Esophagus (tissue), 2 donors: ENCODE results near the gene COL25A1. TPM values are rescaled to one million over a fixed set of nuclear protein-coding genes. Genes with fewer than 3 reads are reported as not detected.

Experiments used
- H3K27ac ChIP-seq, 2 donors: one replicate each; pipeline ENCODE4 v1.5.1; 2013; ENCODE audit warnings: low read depth in 2 of 2, mild to moderate bottlenecking in 2 of 2, inconsistent platforms in 1 of 2, low read length in 1 of 2, moderate library complexity in 1 of 2
- H3K27me3 ChIP-seq, 2 donors: one replicate each; pipeline ENCODE4 v1.6.1; 2013; ENCODE audit warnings: low read length in 2 of 2, control low read depth in 1 of 2, mild to moderate bottlenecking in 1 of 2; ENCODE audit not compliant: insufficient read depth in 2 of 2, control insufficient read depth in 1 of 2
- H3K36me3 ChIP-seq, 2 donors: one replicate each; pipeline ENCODE4 v1.6.1; 2013; ENCODE audit warnings: low read length in 1 of 2; ENCODE audit not compliant: control insufficient read depth in 2 of 2, insufficient read depth in 2 of 2
- H3K4me1 ChIP-seq, 2 donors: one replicate each; pipeline ENCODE4 v1.6.1; 2013; ENCODE audit warnings: low read length in 1 of 2; ENCODE audit not compliant: control insufficient read depth in 2 of 2, insufficient read depth in 2 of 2
- H3K4me3 ChIP-seq, 2 donors: one replicate each; pipeline ENCODE4 v1.5.1; 2013; ENCODE audit warnings: low read length in 2 of 2, mild to moderate bottlenecking in 2 of 2, low read depth in 1 of 2, moderate library complexity in 1 of 2
- H3K9me3 ChIP-seq, 2 donors: one replicate each; pipeline ENCODE4 v1.6.1; 2013; ENCODE audit warnings: mild to moderate bottlenecking in 2 of 2, low read depth in 1 of 2, low read length in 1 of 2, moderate library complexity in 1 of 2; ENCODE audit not compliant: control insufficient read depth in 2 of 2, insufficient read depth in 1 of 2
- WGBS, 2 donors: extraction: QIAGEN DNeasy Blood & Tissue Kit; methylation state at CpG; one replicate each; pipeline ENCODE4 v1.1.7; 2013; 5-methylcytosine and 5-hydroxymethylcytosine counted together
- polyA plus RNA-seq, 2 donors: library from polyadenylated mRNA; stranded (reverse); fragments of 200-250 nt; gene quantifications; one replicate each; pipeline ENCODE4 v1.2.3, GENCODE V29; 2013
- donor health status: healthy with polysubstance abuse.
- donor health status: Bipolar disorder and iron deficiency.

The COL25A1 gene
- polyA plus RNA-seq, 2 donors = 0.02 to 0.06 TPM

GRCh38 chr4:108811486-108811885, 491.0 kb downstream of the COL25A1 start:
- Histone ChIP-seq H3K4me3 (no peak overlapping the region), H3K4me1 (no peaks in the 10 kb centered on the region), H3K9me3 (no peaks in the 10 kb centered on the region), H3K27ac (no peak overlapping the region), H3K27me3 (no peaks in the 10 kb centered on the region), H3K36me3 (no peaks in the 10 kb centered on the region)
- 73 to 87% methylated on average over 1 of the region's 1 CpG for WGBS, 2 donors

- no peak overlapping the region for H3K27ac ChIP-seq
- no peaks in the 10 kb centered on the region for H3K27me3 ChIP-seq
- no peaks in the 10 kb centered on the region for H3K36me3 ChIP-seq
- no peak overlapping the region for H3K4me3 ChIP-seq
- WGBS, 2 donors = 87 to 90% methylated on average over 1 of the region's 1 CpG
- H3K9me3 ChIP-seq = no peaks in the 10 kb centered on the region
- no peaks in the 10 kb centered on the region for H3K4me1 ChIP-seq
Measured at GRCh38 chr4:108810087-108810486, 492.4 kb downstream of the COL25A1 start.

GRCh38 chr4:108804648-108805273, 497.7 kb downstream of the COL25A1 start:
- H3K27me3 ChIP-seq = no peaks in the 10 kb centered on the region
- no peak overlapping the region for H3K27ac ChIP-seq
- no peaks in the 10 kb centered on the region for H3K36me3 ChIP-seq
- no peaks in the 10 kb centered on the region for H3K9me3 ChIP-seq
- no peak overlapping the region for H3K4me3 ChIP-seq
- H3K4me1 ChIP-seq = no peaks in the 10 kb centered on the region
- WGBS, 2 donors = 60 to 68% methylated on average over 5 of the region's 5 CpGs

GRCh38 chr4:108799306-108799705, 503.2 kb downstream of the COL25A1 start:
- Histone ChIP-seq H3K36me3 (no peaks in the 10 kb centered on the region), H3K4me3 (no peak overlapping the region), H3K9me3 (no peaks in the 10 kb centered on the region), H3K27ac (no peak overlapping the region), H3K27me3 (no peaks in the 10 kb centered on the region), H3K4me1 (no peaks in the 10 kb centered on the region)
- 51 to 62% methylated on average over 5 of the region's 5 CpGs for WGBS, 2 donors

- no peak overlapping the region for H3K27ac ChIP-seq
- no peaks in the 10 kb centered on the region for H3K9me3 ChIP-seq
- no peaks in the 10 kb centered on the region for H3K4me1 ChIP-seq
- H3K36me3 ChIP-seq = no peaks in the 10 kb centered on the region
- WGBS, 2 donors = 35 to 45% methylated on average over 3 of the region's 3 CpGs
- no peak overlapping the region for H3K4me3 ChIP-seq
- H3K27me3 ChIP-seq = no peaks in the 10 kb centered on the region
Measured at GRCh38 chr4:108796173-108796572, 506.3 kb downstream of the COL25A1 start.

GRCh38 chr4:108795733-108796132, 506.7 kb downstream of the COL25A1 start:
- Histone ChIP-seq H3K4me3 (no peak overlapping the region), H3K9me3 (no peaks in the 10 kb centered on the region), H3K36me3 (no peaks in the 10 kb centered on the region), H3K27me3 (no peaks in the 10 kb centered on the region), H3K27ac (no peak overlapping the region), H3K4me1 (no peaks in the 10 kb centered on the region)

- Histone ChIP-seq H3K36me3 (no peaks in the 10 kb centered on the region), H3K4me3 (no peak overlapping the region), H3K4me1 (no peaks in the 10 kb centered on the region), H3K27ac (no peak overlapping the region), H3K27me3 (no peaks in the 10 kb centered on the region), H3K9me3 (no peaks in the 10 kb centered on the region)
- 30 to 52% methylated on average over 1 of the region's 1 CpG for WGBS, 2 donors
Measured at GRCh38 chr4:108794136-108794535, 508.3 kb downstream of the COL25A1 start.

- 87 to 92% methylated on average over 1 of the region's 1 CpG for WGBS, 2 donors
- Histone ChIP-seq H3K27ac (no peak overlapping the region), H3K36me3 (no peaks in the 10 kb centered on the region), H3K4me1 (no peaks in the 10 kb centered on the region), H3K9me3 (no peaks in the 10 kb centered on the region), H3K4me3 (no peak overlapping the region), H3K27me3 (no peaks in the 10 kb centered on the region)
Measured at GRCh38 chr4:108793415-108793814, 509.0 kb downstream of the COL25A1 start.

GRCh38 chr4:108788731-108789130, 513.7 kb downstream of the COL25A1 start:
- H3K9me3 ChIP-seq = no peaks in the 10 kb centered on the region
- H3K36me3 ChIP-seq = no peaks in the 10 kb centered on the region
- no peaks in the 10 kb centered on the region for H3K4me1 ChIP-seq
- H3K4me3 ChIP-seq = no peak overlapping the region
- no peaks in the 10 kb centered on the region for H3K27me3 ChIP-seq
- WGBS, 2 donors = 93 to 96% methylated on average over 9 of the region's 9 CpGs
- no peak overlapping the region for H3K27ac ChIP-seq

GRCh38 chr4:108787724-108788123, 514.7 kb downstream of the COL25A1 start:
- Histone ChIP-seq H3K4me3 (no peak overlapping the region), H3K27me3 (no peaks in the 10 kb centered on the region), H3K27ac (no peak overlapping the region), H3K36me3 (no peaks in the 10 kb centered on the region), H3K4me1 (no peaks in the 10 kb centered on the region), H3K9me3 (no peaks in the 10 kb centered on the region)
- 95 to 96% methylated on average over 16 of the region's 16 CpGs for WGBS, 2 donors
